GM19239 (cell line): ENCODE measurements around the gene DPCD.

Experiments
- DNase-seq: peaks from one replicate; pipeline ENCODE4 v3.0.0; 2011; ENCODE audit warnings: low spot score; ENCODE audit not compliant: insufficient read length
- FAIRE-seq: peaks from 2 replicates; lab custom pipeline; 2011; peaks lifted over from hg19 to GRCh38; lab: Jason Lieb, UNC

The DPCD gene

DNA sequence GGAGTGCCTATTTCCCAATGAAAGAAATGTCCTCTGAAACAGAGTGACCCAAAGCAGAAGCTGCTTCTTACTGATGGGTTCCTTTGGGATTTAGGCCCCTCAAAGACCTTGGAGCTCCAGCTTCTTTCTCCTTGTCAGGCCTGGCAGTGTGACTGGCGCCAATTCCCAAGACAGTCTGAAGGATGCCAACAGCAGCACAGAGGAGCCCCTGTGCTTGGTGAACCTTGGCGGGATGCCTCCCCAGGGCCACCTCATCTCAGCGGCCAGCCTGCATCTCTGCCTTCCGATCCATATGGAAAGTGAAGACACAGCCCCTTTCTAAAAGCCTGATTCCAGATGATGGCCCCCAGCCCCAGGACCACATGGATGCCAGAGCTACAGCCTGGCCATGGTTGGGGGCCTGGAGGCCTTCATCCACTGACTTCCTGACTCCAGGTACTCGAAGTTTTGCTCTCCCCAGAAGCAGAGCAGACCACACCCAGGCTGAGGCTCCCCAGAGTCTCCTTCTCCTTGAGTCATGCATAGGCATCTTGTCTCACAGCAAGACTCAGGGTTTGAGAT lies 61.5 kb downstream of the DPCD start:
- FAIRE-seq = no peak

DNA sequence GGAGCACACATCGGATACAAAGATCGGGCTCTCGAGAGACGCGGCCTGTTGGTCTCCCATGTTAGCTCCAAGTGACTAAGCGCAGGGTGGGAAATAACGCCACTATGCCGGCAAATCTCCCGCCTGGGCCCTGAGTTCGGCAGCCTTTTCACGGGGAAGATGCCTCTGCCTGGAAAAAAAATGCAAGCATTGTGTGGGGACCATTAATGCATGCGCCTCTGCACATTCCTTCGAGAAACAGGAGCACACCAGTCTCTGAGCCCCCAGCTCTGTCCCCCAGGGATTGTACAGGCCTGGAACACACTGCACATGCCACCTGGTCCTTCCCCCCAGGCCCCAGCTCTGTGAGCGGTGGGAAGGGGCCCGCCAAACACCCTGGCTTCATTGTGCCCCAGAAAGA lies 62.7 kb downstream of the DPCD start:
- FAIRE-seq (no peak), DNase-seq (no peak)

More for the DNA sequence above, 61.5 kb downstream of the DPCD start:
- DNase-seq = no peak

DNA sequence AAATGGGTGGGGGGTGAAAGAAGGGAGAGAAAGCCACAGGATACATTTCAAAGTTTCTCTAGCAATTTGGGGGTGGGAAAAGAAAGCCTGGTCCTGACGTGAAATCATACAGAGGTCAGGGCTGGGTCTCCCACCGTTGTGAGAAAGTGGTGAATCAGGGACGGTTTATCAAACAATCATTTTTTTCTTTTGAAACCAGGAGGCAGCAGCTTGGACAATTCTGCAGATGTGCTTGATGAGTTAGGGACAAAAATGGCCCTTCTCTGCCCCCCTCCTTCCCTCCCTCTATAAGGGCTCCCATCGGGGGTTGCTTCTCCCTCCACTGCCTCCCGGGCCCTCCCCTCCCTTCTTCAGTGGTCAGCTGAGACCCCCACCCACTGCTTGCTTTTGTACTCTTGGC lies 63.2 kb downstream of the DPCD start:
- no peak for FAIRE-seq
- DNase-seq = no peak

DNA sequence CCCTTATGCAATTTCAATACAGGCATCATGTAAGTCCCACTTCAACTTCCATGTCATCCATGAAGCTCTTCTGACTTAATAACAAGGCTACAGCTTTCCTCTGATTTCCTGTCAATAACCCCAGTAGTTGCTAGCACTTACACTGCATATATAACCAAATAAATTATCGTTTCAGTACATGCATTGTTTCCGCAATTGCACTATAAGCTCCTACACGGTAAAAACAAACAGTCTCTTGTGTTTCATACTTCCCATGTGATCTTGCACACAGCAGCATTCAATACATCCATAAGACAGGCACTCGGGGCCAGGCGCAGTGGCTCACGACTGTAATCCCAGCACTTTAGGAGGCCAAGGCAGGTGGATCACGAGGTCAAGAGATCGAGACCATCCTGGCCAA lies 65.4 kb downstream of the DPCD start:
- DNase-seq (no peak), FAIRE-seq (no peak)

DNA sequence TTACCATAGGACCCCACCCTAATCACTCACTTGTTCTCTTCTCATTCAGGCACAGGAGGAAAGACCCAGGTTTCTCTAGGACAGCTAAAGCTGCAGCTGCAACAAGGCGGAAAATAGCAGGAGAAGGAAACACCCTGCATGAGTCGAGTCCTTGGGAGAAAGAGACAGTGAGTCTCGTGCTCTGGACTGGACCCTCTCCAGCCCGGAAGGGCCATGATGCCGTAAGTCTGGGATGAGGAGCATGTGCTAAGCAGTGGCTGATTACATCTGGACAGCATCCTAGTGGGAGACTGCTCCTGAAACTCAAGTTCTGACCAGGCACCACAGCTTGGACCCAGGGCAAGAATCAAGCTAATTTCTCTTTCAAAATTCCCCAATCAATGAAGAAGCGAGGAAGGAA lies 67.4 kb downstream of the DPCD start:
- no peak for DNase-seq

DNA sequence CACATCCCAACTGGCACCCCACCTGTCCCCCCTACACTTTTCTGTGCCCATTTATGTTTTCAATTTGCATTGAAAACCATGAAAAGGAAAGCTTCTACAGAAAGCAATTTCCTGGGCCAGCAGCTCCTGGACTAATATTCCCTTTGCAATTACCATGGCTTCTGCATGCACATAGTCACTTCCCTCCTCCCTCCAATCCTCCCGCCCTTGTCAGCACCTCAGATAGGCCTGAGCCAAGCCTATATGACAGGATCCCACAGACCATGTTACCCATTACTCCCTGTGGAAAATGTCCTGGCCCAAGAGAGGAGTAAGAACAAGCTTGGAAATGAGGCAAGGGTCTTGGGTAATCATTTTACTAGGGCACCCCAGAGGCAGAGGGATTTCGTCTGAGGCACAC lies 68.8 kb downstream of the DPCD start:
- DNase-seq (no peak), FAIRE-seq (no peak)

More for the DNA sequence above, 67.4 kb downstream of the DPCD start:
- FAIRE-seq = no peak

DNA sequence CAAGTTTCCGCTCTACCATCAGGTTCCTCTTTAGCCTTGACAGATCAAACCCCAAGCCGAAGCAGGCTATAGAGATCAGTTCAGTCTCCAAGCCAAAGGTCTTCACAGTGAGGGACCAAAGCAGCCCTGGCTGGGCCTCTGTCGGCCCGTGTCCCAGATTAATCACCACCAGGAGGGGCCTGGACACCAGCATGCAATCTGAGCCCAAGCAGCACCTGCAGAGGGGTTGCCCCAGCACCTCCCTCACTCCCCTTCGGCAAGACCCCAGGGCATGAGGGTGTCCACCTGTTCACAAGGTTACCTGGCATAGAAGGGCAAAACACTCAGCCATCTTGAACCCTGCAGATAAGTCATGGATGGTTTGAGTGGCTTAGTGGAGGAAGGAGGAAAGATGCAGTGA lies 70.9 kb downstream of the DPCD start:
- FAIRE-seq (no peak), DNase-seq (no peak)
